GM19035 (cell line): ENCODE measurements around the gene FERMT3.

ENCODE experiments used
- ATAC-seq: cut with Tn5 transposase; IDR thresholded peaks from one replicate; pipeline ENCODE4 v1.9.1; 2021; ENCODE audit not compliant: unreplicated experiment

FERMT3 gene

DNA sequence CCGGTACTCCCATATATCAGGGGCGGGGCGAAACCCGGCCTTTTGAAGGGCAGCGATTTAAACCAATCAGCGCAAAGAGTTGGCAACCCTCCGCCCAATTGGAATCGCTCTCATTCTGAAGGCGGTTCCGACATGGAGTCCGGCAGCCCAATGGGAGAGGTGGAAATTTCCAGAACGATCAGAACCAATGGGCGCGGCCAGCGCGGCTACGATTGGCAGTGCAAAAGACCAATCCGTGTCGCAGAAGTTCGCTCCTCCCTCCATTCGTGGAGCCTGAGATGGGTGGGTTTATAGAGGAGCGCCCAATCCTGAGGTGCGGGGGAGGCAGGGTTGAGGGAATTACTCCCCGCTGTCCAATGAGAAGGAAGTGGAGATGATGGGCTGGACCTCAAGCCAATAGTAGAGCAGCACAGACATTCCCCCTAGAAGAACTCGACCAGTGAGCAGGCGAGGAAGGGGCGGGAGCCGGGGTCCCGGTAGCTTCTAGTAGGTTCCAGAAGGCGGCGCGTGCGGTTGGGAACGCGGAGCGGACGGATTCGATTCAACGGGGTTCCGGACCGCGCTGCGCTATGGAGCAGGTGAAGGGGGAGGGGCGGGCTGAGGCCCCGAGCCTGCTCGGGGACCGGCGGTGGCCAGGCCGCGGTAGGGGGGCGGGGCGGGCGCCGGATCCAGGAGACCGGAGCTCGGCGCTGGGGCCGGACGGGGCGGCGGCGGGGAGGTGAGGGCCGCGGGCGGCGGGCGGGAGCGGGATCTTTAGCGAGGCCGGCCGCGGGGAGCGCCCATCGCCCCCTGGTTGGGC lies 20.6 kb upstream of the FERMT3 start, which contains the start of gene STIP1:
Gene STIP1, plus strand, starts transcription at position 479 of the 799 bp plus-strand sequence. Its CDS starts 91 bp downstream, at position 570.
- peak; percentile 85 for ATAC-seq

DNA sequence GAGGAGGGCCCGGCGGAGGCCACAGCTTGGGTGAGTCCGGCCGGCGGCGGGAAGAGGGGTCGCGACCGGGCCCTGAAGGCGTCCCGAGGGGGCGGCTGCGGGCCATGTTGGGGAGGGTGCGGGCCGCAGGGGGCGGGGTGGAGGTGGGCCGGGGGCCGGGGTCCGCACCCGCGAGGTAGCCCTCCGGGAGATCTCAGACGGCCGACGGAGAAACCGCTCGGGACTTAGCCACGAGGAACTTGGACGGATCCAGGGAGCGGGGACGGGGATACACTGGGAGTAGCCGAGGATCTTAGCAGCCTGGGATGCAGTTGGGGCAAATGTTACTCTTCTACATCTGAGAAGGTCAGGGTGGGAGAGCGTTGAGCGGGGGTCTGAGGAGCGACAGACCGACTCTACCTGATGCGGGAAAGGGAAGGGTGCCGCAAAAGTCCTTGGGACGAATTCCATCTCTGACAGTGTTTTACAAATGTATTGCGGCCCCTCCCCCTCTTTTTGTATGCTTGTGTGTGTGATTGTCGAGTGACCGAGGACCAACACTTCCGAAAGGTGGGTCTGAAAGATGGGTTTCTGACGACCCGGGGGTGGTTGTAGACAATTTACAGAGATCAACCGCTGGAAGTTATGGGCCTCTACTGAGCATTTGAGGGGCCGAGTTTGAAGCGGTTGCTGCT lies 19.9 kb upstream of the FERMT3 start:
- no peak for ATAC-seq

DNA sequence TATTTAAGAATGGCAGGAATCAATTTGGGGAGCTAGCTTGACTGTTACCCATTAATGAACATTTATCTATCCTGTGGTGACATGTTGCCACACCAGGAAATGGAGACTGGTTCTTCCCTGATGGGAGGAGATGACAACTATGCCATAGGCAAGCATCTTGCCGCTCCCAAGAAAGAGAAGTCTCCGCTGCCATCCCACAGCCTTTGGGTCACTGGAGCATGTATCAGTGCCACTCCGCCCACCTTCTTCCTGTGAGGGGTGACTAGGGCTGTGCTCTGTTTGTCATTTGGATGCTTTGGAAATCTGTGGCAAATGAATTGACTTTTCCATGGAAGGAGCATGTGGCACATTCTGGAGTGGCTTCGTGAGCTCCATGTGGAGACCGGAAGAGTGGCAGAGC lies 14.1 kb upstream of the FERMT3 start:
- no peak for ATAC-seq

DNA sequence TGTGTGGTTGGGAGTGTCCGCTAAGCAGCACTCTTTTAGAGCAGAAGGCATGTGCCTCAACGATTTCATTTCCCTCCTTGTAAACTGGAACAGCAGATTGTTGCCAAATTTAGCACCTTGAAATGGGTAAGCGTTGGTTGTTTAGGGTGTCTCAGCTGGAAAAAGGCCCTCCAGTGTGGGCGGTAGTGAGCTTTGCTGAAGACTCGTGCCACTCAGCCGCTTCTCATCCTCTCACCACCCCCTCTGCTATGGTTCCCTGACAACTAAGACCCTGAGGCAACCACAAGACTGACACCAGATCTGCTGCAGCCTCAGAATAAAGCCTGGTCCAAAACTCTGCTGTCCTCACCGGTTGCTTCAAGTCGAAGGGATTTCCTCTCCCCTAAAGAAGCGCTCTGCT lies 9.9 kb upstream of the FERMT3 start:
- ATAC-seq = no peak

DNA sequence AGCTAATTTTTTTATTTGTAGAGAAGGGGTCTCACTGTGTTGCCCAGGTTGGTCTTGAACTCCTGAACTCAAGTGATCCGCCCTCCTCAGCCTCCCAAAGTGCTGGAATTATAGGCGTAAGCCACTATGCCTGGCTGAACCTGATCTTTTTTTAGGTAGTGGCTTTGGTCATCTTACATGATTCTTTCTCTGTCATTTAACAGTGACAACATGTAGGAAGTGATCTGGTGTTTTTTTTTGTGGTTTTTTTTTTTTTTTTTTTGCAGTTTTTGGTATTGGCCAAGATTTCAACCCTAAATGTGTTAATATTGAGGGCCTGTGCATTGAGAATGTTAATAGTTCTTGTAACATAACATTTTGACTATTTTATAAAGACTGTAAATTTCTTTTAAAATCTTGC lies 8.0 kb upstream of the FERMT3 start:
- ATAC-seq = no peak

DNA sequence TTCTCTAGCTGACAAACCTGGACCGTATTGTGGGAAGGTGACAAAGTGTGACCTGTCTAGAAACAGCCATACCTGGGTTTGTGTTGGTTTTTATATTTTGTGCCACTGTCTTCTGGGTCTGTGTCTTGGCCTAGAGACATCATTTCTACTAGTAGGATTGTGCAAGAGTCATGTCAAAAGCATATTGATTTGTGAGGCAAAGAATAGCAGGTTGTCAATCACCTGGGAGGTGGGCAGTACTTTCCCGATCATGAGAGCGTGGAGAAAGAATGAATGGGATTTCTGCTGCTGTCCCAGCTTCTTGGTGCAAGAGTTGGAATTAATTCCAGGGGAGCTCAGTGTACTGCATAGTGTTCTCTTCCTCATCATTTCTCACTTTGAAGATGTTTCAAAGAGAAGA lies 5.0 kb upstream of the FERMT3 start:
- ATAC-seq = no peak

DNA sequence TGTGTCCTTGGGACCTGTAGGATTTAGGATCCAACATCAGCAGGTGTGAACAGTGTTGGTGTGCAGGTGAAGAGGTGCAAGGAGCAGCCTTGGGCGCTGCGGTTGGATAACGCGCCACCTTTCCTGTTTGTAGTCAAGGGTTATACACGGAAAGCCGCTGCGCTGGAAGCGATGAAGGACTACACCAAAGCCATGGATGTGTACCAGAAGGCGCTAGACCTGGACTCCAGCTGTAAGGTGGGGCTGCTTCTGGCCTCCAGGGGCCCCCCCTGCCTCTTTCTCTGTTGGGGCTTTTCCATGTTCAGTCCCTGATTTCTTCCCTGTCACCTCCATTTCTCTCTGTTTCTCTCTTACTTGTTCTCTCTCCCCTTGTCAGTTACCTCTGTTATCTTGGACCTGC lies 3.5 kb upstream of the FERMT3 start:
- ATAC-seq = no peak

DNA sequence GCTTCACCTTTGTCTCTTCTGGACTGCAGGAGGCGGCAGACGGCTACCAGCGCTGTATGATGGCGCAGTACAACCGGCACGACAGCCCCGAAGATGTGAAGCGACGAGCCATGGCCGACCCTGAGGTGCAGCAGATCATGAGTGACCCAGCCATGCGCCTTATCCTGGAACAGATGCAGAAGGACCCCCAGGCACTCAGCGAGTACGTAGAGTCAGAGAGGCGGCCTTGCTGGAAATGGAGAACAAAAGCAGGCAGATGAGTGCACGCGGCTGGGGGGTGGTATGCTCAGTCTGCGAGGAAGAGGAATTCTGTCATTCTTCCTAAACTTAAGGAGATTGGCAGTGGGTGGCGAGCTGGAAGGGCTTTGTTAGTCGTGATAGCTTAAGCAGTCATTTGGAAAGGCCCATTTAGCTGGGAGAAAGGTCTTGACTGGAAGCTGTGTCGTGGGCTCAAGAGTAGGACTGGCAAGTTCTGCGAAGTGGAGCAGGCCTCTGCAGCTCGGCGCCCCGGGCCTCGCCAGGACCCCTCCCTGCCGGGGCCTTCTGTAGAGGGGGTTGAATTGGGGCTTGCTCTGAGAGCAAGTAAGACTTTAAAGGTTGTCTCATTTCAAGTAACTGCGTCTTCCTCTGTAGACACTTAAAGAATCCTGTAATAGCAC lies 3.0 kb upstream of the FERMT3 start:
- ATAC-seq = no peak

DNA sequence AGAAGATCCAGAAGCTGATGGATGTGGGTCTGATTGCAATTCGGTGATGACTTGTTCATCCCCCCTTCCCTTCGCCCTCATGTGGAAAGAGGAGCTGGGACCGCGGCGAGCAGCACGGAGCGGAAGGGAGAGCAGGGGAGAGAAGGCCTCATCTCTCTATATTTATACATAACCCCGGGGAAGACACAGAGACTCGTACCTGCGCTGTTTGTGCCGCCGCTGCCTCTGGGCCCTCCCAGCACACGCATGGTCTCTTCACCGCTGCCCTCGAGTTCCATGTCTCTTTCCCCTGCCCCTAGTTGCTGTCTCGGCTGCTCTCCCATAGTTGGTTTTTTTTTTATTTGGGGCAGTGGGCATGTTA lies 2.5 kb upstream of the FERMT3 start:
- no peak for ATAC-seq

DNA sequence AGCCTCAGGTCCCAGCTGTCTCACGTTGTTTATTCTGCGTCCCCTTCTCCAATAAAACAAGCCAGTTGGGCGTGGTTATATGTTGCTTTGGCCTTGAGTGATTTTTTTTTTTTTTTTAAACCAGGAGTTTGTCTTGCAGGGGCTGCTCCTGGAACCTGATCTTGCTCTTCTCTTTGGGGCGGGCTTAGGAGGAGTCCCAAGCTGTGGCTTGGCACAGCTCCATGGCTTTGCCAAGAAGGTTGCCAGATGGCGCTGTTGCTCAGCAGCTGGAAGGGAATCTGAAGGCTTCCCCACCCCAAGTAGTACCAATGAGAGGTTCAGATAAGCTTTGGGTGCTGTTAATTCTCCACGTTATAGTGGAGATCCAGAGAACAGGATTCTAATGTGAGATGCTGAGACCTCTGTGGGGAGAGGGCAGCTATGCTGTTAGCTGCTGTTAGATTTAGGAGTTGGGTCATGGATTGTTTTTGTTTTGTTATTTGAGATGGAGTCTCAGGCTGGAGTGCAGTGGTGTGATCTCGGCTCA lies 2.0 kb upstream of the FERMT3 start:
- ATAC-seq = no peak

DNA sequence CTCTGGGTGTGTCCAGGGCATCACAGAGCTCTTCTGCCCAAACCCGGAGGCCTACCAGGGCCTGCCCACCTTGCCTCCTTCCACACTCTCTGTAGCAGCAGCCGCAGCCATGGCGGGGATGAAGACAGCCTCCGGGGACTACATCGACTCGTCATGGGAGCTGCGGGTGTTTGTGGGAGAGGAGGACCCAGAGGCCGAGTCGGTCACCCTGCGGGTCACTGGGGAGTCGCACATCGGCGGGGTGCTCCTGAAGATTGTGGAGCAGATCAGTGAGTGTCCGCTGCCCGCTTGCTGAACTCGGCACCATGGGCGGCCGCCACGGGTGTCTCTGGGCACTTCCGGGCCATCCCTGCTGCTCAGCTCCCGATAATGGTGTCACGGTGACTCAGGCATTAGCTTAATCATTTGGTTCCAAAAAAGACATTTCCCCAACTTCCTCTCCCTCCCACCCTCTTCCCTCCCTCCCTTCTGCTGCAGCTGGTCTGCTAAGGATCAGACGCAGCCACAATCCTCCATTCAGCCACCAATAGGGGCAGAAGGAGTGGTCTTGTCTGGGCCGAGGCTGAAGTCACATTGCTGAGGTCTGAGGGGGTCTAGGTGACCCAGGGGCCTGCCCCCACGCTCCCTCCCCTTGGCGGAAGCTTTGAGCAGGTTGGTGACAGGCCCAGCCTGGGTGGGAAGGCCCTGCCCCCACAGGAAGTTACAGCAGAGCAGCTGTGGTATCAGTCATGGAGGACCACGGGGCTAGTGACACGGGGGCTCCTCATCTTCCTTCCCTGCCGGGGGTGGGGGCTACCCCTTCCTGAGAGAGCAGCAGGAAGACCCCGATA lies 950 bp downstream of the FERMT3 start:
- ATAC-seq = peak; percentile 59

DNA sequence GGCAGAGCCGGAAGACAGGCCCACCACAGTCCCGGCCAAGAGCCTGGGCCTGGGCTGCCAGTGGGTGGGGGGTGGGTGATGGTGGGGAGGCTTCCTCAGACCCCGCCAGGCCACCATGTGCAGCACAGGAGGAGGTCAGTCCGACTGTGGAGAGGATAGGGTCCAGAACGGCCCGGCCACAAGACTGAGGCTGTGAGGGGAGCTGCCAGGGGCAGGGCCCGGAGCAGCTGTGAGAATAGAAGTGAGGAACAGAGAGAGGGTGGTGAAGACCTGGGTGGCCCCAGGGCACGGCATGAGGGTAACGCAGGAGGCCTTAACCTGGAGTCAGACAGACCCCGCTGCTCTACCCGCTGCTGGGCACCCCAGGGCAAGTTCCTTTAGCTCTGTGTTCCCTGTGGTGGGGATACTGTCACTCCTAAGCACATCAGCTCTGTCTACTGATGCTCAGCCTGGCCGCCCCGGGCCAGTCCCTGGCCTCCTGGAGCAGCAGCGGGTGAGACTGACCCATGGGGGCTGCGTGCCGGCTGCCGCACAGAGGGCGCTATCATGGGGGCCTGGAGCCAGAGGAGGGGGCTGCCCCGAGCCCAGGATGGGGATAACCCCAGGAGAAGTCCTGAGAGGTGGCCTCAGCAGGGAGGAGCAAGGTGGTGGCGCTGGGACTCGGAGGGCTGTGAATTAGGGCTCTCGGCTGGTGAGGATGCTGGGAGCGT lies 1.7 kb downstream of the FERMT3 start:
- ATAC-seq = no peak

DNA sequence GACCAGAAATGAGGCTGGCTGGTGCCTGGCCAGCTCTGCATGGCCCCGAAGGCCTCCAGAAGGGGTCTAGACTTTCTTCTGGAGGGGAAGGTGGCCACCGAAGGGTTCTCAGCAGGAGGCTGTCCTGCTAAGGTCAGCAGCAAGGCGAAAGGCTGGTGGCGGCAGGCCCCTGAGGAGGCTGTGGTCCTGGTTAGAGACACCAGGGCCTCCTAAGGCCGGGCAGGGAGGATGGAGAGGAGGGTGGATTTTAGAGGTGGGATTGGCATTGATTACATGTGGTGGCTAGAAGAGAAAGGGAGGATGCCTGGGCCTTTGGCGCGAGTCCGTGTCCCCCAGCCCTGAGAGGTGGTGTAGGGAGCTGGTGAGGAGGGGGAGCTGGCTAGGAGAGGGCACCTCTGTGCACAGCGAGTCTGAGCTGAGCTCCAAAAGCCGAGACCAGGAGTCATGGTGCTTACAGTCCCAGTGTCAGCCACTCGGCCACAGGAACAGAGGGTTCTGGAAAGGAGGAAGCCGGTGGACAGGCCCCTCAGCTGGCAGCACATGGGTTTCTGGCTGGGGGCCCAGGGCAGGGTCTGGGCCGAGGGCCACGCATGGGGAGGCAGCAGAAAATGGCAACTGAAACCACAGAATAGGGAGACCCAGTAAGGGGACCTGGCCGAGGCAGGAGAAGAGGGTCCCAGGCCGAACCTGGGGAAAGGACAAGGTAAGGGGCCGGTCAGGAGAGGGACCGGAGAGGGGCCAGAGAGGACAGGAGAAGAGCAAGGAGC lies 2.5 kb downstream of the FERMT3 start:
- no peak for ATAC-seq

DNA sequence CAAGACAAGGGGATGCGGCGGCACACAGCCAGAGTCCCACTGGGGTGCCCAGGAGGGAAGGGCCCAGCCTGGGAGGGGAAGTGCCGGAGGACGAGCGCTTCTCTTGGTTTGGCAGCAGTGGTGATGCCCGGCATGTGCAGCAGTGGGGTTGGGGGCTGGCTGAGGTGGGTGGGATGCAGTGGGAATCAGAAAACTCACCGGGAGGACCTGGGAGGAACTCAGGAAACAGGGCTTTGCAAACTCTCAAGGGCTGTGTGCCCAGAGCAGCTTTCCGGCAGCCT lies 3.0 kb downstream of the FERMT3 start:
- no peak for ATAC-seq

DNA sequence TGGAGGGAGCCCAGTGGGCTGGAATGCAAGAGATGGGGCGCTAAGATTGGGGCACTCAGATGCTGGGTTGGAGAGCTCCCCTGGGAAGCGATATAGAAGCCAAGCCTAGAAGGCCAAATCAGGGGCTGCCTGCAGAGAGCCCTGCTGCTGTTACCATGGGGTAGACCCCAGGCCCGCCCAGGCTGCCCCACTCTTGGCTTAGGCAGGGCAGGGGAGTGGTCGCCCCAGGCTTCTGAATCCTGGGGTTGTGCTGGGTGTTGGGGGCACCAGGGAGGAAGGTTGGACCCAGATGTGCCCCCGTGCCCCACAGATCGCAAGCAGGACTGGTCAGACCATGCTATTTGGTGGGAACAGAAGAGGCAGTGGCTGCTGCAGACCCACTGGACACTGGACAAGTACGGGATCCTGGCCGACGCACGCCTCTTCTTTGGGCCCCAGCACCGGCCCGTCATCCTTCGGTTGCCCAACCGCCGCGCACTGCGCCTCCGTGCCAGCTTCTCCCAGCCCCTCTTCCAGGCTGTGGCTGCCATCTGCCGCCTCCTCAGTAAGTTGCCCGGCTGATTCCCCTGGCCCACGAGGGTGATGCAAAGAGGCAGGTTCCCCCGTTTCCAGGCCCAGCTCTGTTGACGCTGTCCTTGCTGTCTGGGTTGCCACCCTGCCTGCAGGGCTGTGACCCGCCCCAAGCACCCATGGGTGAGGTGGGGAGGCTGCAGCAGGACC lies 3.9 kb downstream of the FERMT3 start:
- no peak for ATAC-seq

DNA sequence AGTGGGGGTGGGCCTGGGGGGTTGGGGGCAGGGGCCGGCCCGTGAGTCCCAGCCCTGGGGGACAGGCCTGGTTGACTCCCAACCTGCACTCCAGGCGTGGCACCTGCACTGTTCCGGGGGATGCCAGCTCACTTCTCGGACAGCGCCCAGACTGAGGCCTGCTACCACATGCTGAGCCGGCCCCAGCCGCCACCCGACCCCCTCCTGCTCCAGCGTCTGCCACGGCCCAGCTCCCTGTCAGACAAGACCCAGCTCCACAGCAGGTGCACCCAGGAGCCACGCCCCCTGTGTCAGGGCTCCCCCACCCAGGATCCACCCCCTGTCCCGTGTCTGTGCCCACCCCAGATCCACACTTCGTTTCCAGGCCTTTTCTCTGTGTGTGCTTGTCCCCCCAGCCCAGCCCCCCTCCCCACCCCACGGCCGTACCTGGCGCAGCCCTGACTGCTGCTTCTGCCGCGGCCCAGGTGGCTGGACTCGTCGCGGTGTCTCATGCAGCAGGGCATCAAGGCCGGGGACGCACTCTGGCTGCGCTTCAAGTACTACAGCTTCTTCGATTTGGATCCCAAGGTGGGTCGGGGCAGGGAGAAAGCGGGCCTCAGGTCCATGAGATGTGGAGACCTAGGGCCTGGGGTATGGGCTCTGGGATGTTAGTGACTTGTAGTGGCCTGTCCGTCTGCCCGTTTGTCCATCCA lies 4.8 kb downstream of the FERMT3 start:
- no peak for ATAC-seq

DNA sequence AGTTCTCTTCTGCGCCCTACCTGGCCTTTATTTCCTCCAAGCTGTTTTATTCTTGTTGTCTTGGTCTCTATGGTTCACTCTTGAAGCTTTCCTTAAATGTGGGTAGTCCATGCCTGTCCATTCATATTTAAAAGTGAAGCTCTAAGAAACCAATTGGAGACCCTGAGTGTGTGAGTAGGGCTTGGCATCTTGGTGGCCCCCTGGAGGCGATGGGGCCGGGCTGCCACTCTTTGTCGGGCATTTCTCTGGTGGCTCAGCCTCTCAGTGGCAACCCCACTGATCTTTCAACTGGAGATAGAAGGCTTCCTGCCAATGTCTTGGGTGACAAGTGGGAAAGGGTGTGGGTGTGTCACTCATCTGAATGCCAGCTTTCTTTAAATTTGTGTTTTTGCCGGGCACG lies 10.4 kb downstream of the FERMT3 start:
- no peak for ATAC-seq

DNA sequence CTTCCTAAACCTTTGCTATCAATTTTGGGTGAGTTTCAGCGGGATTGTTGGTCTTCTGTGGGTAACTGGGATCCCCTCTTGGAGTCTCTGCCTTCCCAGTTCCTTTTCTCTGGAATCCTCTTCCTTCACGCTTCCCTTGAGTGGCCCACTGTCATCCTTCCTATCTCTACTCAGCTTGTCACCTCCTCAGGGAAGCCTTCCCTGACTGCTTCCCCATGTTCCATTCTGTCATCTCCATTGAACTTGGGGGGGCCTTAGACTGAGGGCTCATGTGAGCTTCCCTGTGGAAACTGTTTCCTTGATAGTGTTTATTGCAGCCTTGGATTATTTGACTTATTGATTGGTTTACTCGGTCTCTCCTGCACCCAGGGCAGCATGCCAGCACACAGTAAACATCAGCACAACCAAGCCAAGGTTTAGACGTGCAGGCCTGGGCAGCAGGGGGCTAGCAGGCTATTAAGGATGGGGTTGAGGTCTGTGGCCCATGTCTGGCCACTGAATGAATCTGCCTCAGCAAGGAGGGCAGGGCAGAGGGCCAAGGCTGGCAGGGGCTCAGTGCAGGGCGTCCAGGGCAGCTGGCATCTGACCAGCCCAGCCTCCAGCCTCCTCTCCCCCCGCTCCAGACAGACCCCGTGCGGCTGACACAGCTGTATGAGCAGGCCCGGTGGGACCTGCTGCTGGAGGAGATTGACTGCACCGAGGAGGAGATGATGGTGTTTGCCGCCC lies 12.3 kb downstream of the FERMT3 start:
- no peak for ATAC-seq
